Measurements from ENCODE around the gene C4orf33. TPM values are rescaled to one million over a fixed set of nuclear protein-coding genes. Genes with fewer than 3 reads are reported as not detected.

Gene C4orf33
- total RNA-seq, 1 donor from 2014 or later: 17.0 TPM

- peak; percentile 64 for DNase-seq (ENCODE audit: low spot score)
- no peaks in the 10 kb centered on the region for H3K4me1 Mint-ChIP-seq
- H3K9me3 ChIP-seq (ENCODE audit: low read depth): no peaks in the 10 kb centered on the region
- no peak overlapping the region for H3K4me3 Mint-ChIP-seq
- H3K27ac ChIP-seq: peak overlapping the region; percentile 56
- peak overlapping the region; percentile 55 for H3K4me2 ChIP-seq
- H3K27me3 Mint-ChIP-seq (ENCODE audit: insufficient read depth, low read depth): no peaks in the 10 kb centered on the region
- H3K36me3 ChIP-seq: no peaks in the 10 kb centered on the region
- TF ChIP-seq CTCF (IDR thresholded peaks at IDR 0.05) (no peak), EZH2phosphoT487 (IDR thresholded peaks at IDR 0.05) (no peak), EZH2 (IDR thresholded peaks at IDR 0.05) (no peak)
- H3K36me3 Mint-ChIP-seq: no peaks in the 10 kb centered on the region
- no peak overlapping the region for H3K27ac Mint-ChIP-seq
- H3K4me1 ChIP-seq: peaks cover 19% of the 10 kb centered on the region
- no peak overlapping the region for H2AFZ ChIP-seq (replicated peaks)
- H4K20me1 ChIP-seq (ENCODE audit: low read depth): no peaks in the 10 kb centered on the region
- no peaks in the 10 kb centered on the region for H3K9me3 Mint-ChIP-seq
- no peaks in the 10 kb centered on the region for H3K79me2 ChIP-seq (ENCODE audit: low read depth)
- no peak overlapping the region for H3K9ac ChIP-seq
- peaks cover 14% of the 10 kb centered on the region for H3F3A ChIP-seq (ENCODE audit: low read depth)
- peak overlapping the region; percentile 7 for H3K4me3 ChIP-seq
- no peaks in the 10 kb centered on the region for H3K27me3 ChIP-seq
Observed at GRCh38 chr4:129110931-129111330, 15.0 kb downstream of the C4orf33 start.

- Mint-ChIP-seq H3K4me1 (no peaks in the 10 kb centered on the region), H3K27me3 (ENCODE audit: insufficient read depth, low read depth) (no peaks in the 10 kb centered on the region), H3K4me3 (no peak overlapping the region), H3K36me3 (no peaks in the 10 kb centered on the region), H3K9me3 (no peaks in the 10 kb centered on the region), H3K27ac (no peak overlapping the region)
- H2AFZ ChIP-seq (replicated peaks): no peak overlapping the region
- H3K79me2 ChIP-seq (ENCODE audit: low read depth): no peaks in the 10 kb centered on the region
- no peak overlapping the region for H3K9ac ChIP-seq
- H3K4me3 ChIP-seq: no peak overlapping the region
- H4K20me1 ChIP-seq (ENCODE audit: low read depth): no peaks in the 10 kb centered on the region
- no peaks in the 10 kb centered on the region for H3K27me3 ChIP-seq
- no peaks in the 10 kb centered on the region for H3K36me3 ChIP-seq
- peaks cover 14% of the 10 kb centered on the region for H3F3A ChIP-seq (ENCODE audit: low read depth)
- TF ChIP-seq EZH2 (IDR thresholded peaks at IDR 0.05): no peak
- TF ChIP-seq CTCF (IDR thresholded peaks at IDR 0.05): peak; percentile 11
- no peak for TF ChIP-seq EZH2phosphoT487 (IDR thresholded peaks at IDR 0.05)
- no peak for DNase-seq (ENCODE audit: low spot score)
- no peaks in the 10 kb centered on the region for H3K9me3 ChIP-seq (ENCODE audit: low read depth)
- H3K4me1 ChIP-seq: peaks cover 19% of the 10 kb centered on the region
- no peak overlapping the region for H3K4me2 ChIP-seq
- no peak overlapping the region for H3K27ac ChIP-seq
Observed at GRCh38 chr4:129111919-129112318, 16.0 kb downstream of the C4orf33 start.

- no peaks in the 10 kb centered on the region for H3K27me3 Mint-ChIP-seq (ENCODE audit: insufficient read depth, low read depth)
- no peak overlapping the region for H3K4me3 Mint-ChIP-seq
- H3K36me3 ChIP-seq: no peaks in the 10 kb centered on the region
- no peak overlapping the region for H3K27ac ChIP-seq
- H3K27me3 ChIP-seq: no peaks in the 10 kb centered on the region
- peaks cover 19% of the 10 kb centered on the region for H3K4me1 ChIP-seq
- no peak overlapping the region for H3K27ac Mint-ChIP-seq
- peaks cover 14% of the 10 kb centered on the region for H3F3A ChIP-seq (ENCODE audit: low read depth)
- TF ChIP-seq EZH2 (IDR thresholded peaks at IDR 0.05) (no peak), EZH2phosphoT487 (IDR thresholded peaks at IDR 0.05) (no peak), CTCF (IDR thresholded peaks at IDR 0.05) (no peak)
- no peaks in the 10 kb centered on the region for H3K9me3 ChIP-seq (ENCODE audit: low read depth)
- H3K4me1 Mint-ChIP-seq: no peaks in the 10 kb centered on the region
- no peak overlapping the region for H2AFZ ChIP-seq (replicated peaks)
- no peak overlapping the region for H3K4me2 ChIP-seq
- H3K9ac ChIP-seq: no peak overlapping the region
- no peaks in the 10 kb centered on the region for H3K36me3 Mint-ChIP-seq
- H3K4me3 ChIP-seq: no peak overlapping the region
- no peaks in the 10 kb centered on the region for H3K79me2 ChIP-seq (ENCODE audit: low read depth)
- H3K9me3 Mint-ChIP-seq: no peaks in the 10 kb centered on the region
- no peaks in the 10 kb centered on the region for H4K20me1 ChIP-seq (ENCODE audit: low read depth)
- DNase-seq (ENCODE audit: low spot score): no peak
Observed at GRCh38 chr4:129113434-129113833, 17.5 kb downstream of the C4orf33 start.

Data from neural progenitor cell (in vitro differentiated cells).